Kidney (tissue), 14 donors: ENCODE data around the gene CGGBP1. TPM values are rescaled to one million over a fixed set of nuclear protein-coding genes. Genes with fewer than 3 reads are reported as not detected.

Experiments
- DNase-seq, 5 donors: peaks; one replicate each; pipeline ENCODE4 v3.0.0-alpha.2; 2013 to 2020
- FAIRE-seq: peaks from 2 replicates; lab custom pipeline; 2012; peaks lifted over from hg19 to GRCh38; lab: Jason Lieb, UNC
- H3K27ac ChIP-seq, 2 donors: one replicate each; pipeline ENCODE4 v1.7.0; 2013; ENCODE audit warnings: low read depth in 2 of 2, low read length in 2 of 2, inconsistent platforms in 1 of 2
- H3K27me3 ChIP-seq: one replicate; pipeline ENCODE4 v1.7.1; 2013; ENCODE audit warnings: low read length, inconsistent platforms; ENCODE audit not compliant: control insufficient read depth, insufficient read depth
- H3K36me3 ChIP-seq, 3 donors: one replicate each; pipeline versions ENCODE4 v1.7.0 to v1.7.1; 2013; ENCODE audit warnings: low read length in 3 of 3, control low read depth in 1 of 3, inconsistent platforms in 1 of 3; ENCODE audit not compliant: insufficient read depth in 3 of 3, control insufficient read depth in 2 of 3
- H3K4me1 ChIP-seq, 3 donors: one replicate each; pipeline versions ENCODE4 v1.7.0 to v1.7.1; 2013; ENCODE audit warnings: low read length in 3 of 3, inconsistent platforms in 1 of 3, low read depth in 1 of 3; ENCODE audit not compliant: control insufficient read depth in 2 of 3, insufficient read depth in 2 of 3
- H3K4me3 ChIP-seq, 3 donors: one replicate each; pipeline versions ENCODE4 v1.7.0 to v1.8.1; 2013; ENCODE audit warnings: low read length in 3 of 3, control low read depth in 1 of 3, inconsistent platforms in 1 of 3
- H3K9ac ChIP-seq, 3 donors: one replicate each; pipeline versions ENCODE4 v1.7.0 to v1.7.1; 2013; ENCODE audit warnings: low read length in 3 of 3, control low read depth in 1 of 3, inconsistent platforms in 1 of 3
- H3K9me3 ChIP-seq, 3 donors: one replicate each; pipeline versions ENCODE4 v1.7.0 to v1.7.1; 2013; ENCODE audit warnings: low read length in 3 of 3, control low read depth in 1 of 3, inconsistent platforms in 1 of 3; ENCODE audit not compliant: control insufficient read depth in 2 of 3, insufficient read depth in 1 of 3
- intact Hi-C: fragments of 100-400 bp; cut with DNase I; formaldehyde crosslinking; loops from one replicate; pipeline ENCODE4 v1.11.1; 2022
- polyA plus RNA-seq: library from polyadenylated mRNA; stranded (reverse); fragments of 350-450 nt; fragmentation: Illumina TruSeq; extraction: RNeasy Lipid Tissue Mini Kit (QIAGEN cat#74804); gene quantifications from one replicate; pipeline ENCODE4 v1.2.3, GENCODE V29; 2014; ENCODE audit warnings: low read depth, low replicate concordance; ENCODE audit not compliant: insufficient read depth
- total RNA-seq: library from RNA; stranded (reverse); fragmentation: NEBNext Ultra II Directional; extraction: Animal tissue kit (Norgen Biotek cat#: 25700); gene quantifications from one replicate; pipeline ENCODE4 v1.2.1, GENCODE V29; 2021
- TF ChIP-seq, protein P1 (sequence below): IDR thresholded peaks from 3 replicates; pipeline ENCODE4 v1.5.1; 2012; ENCODE audit warnings: mild to moderate bottlenecking, moderate library complexity, borderline replicate concordance; ENCODE audit not compliant: insufficient read depth; ENCODE audit errors: extremely low read depth
- donor health status: control.
- donor health status: control.
- donor health status: control.
- donor health status: control.
- donor health status: control.
- donor health status: DM: yes; HTN: yes; CAD: no.
- donor health status: Normal renal cell carcinoma (clear cell type).

CGGBP1 gene
- total and polyA plus RNA-seq, 2 donors from 2014 or later = 29.2 to 66.1 TPM

DNA sequence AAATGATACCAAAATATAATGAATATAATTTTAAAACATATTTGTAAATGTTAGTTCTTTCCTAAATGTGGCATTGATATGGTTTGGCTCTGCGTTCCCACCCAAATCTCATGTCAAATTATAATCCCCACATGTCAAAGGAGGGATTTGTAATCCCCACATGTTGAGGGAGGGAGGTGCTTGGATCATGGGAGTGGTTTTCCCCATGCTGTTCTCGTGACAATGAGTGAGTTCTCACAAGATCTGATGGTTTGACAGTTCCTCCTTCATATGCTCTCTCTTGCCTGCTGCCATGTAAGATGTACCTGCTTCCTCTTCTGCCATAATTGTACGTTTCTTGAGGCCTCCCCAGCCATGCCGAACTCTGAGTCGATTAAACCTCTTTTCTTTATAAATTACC is 12.0 kb downstream of the CGGBP1 start:
- H3K4me1 ChIP-seq = no peaks in the 10 kb centered on the region

DNA sequence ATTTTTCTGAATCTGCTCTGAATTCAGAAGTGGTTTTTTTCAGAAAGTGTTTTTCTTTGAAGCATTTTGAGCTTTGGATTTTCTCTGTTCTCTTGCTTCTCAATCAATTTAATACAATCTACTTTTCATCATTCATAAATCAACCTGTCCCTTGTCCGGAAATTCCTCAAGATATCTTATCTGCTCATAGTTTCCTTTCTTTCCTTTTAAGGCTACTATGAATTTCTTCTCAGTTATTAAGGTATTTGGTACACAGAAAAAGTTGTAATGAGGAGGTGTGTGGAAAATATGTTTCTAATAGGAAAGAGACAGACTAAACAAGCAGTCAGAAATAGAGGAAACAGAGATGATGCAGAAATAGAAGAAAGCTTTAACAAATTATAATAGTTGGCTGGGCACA is 14.4 kb downstream of the CGGBP1 start:
- H3K27ac ChIP-seq = no peak overlapping the region
- H3K36me3 ChIP-seq = no peaks in the 10 kb centered on the region
- DNase-seq = no peak
- no peak overlapping the region for H3K4me3 ChIP-seq
- H3K9me3 ChIP-seq = no peaks in the 10 kb centered on the region
- H3K4me1 ChIP-seq = no peaks in the 10 kb centered on the region
- no peaks in the 10 kb centered on the region for H3K27me3 ChIP-seq
- H3K9ac ChIP-seq = no peak overlapping the region
- intact Hi-C loops = no loop called here
- no peak for FAIRE-seq
- TF ChIP-seq, protein P1, sequence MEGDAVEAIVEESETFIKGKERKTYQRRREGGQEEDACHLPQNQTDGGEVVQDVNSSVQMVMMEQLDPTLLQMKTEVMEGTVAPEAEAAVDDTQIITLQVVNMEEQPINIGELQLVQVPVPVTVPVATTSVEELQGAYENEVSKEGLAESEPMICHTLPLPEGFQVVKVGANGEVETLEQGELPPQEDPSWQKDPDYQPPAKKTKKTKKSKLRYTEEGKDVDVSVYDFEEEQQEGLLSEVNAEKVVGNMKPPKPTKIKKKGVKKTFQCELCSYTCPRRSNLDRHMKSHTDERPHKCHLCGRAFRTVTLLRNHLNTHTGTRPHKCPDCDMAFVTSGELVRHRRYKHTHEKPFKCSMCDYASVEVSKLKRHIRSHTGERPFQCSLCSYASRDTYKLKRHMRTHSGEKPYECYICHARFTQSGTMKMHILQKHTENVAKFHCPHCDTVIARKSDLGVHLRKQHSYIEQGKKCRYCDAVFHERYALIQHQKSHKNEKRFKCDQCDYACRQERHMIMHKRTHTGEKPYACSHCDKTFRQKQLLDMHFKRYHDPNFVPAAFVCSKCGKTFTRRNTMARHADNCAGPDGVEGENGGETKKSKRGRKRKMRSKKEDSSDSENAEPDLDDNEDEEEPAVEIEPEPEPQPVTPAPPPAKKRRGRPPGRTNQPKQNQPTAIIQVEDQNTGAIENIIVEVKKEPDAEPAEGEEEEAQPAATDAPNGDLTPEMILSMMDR = no peak

More for the DNA sequence above, 12.0 kb downstream of the CGGBP1 start:
- H3K4me3 ChIP-seq = no peak overlapping the region
- no peak overlapping the region for H3K27ac ChIP-seq
- TF ChIP-seq, protein P1 = no peak
- DNase-seq = no peak
- no peak for FAIRE-seq
- no peak overlapping the region for H3K9ac ChIP-seq
- H3K36me3 ChIP-seq = no peaks in the 10 kb centered on the region
- no peaks in the 10 kb centered on the region for H3K9me3 ChIP-seq
- intact Hi-C loops = no loop called here
- H3K27me3 ChIP-seq = no peaks in the 10 kb centered on the region

DNA sequence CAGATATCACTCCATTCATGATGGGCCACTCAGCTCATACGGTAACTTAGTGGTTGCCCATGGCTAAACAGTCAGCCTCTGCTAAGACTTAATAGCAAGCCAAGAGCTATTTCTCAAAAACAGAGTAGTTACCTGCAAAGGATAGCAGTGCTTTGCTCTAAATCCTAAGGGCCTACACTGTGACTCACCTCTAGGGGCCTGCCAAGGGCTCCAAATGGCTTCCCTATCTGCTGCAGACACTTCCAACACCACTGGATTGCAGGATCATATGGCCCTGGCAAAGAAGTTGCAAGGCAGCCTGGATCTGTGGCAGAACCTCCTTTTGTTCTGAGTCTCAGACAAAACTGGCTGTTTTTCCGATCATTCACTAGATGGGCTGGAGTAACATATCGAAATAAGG is 17.8 kb downstream of the CGGBP1 start:
- FAIRE-seq (no peak), DNase-seq (no peak)
- H3K27ac ChIP-seq = no peak overlapping the region
- no peaks in the 10 kb centered on the region for H3K9me3 ChIP-seq
- H3K36me3 ChIP-seq = no peaks in the 10 kb centered on the region
- no peaks in the 10 kb centered on the region for H3K27me3 ChIP-seq
- H3K4me1 ChIP-seq = no peaks in the 10 kb centered on the region
- TF ChIP-seq, protein P1 = no peak
- intact Hi-C loops = no loop called here
- no peak overlapping the region for H3K4me3 ChIP-seq
- no peak overlapping the region for H3K9ac ChIP-seq

- Histone ChIP-seq H3K36me3 (no peaks in the 10 kb centered on the region), H3K9me3 (no peaks in the 10 kb centered on the region), H3K9ac (no peak overlapping the region), H3K27ac (no peak overlapping the region), H3K4me3 (no peak overlapping the region), H3K4me1 (no peaks in the 10 kb centered on the region), H3K27me3 (no peaks in the 10 kb centered on the region)
- TF ChIP-seq, protein P1 = no peak
- intact Hi-C loops = no loop called here
- no peak for DNase-seq
- FAIRE-seq = no peak
These were observed 18.3 kb downstream of the CGGBP1 start for GRCh38 chr3:88040529-88040928.
